BLaER1 (cell line): Measurements from ENCODE around the gene GAD2.
A peak's percentile ranks its signal among the peaks of the same experiment; 100 is the strongest.

Source experiments
- H3K27ac ChIP-seq: shearing (Covaris generic); formaldehyde crosslinking; 2 replicates; pipeline ENCODE4 v1.8.1; 2022
- H3K27me3 ChIP-seq: shearing (Covaris generic); formaldehyde crosslinking; 2 replicates; pipeline ENCODE4 v1.8.1; 2022
- H3K36me3 ChIP-seq: shearing (Covaris generic); formaldehyde crosslinking; 2 replicates; pipeline ENCODE4 v1.8.1; 2022
- H3K4me1 ChIP-seq: shearing (Covaris generic); formaldehyde crosslinking; 2 replicates; pipeline ENCODE4 v1.8.1; 2022
- H3K4me2 ChIP-seq: shearing (Covaris generic); formaldehyde crosslinking; 2 replicates; pipeline ENCODE4 v1.8.1; 2022
- H3K4me3 ChIP-seq: shearing (Covaris generic); formaldehyde crosslinking; 2 replicates; pipeline ENCODE4 v1.8.1; 2022
- H3K9ac ChIP-seq: shearing (Covaris generic); formaldehyde crosslinking; 2 replicates; pipeline ENCODE4 v1.8.1; 2022
- H3K9me3 ChIP-seq: shearing (Covaris generic); formaldehyde crosslinking; 2 replicates; pipeline ENCODE4 v1.8.1; 2022
- H4K20me1 ChIP-seq: shearing (Covaris generic); formaldehyde crosslinking; 2 replicates; pipeline ENCODE4 v1.8.1; 2022
- Cebpa-rat ChIP-seq: shearing (Covaris generic); IDR thresholded peaks from 2 replicates; pipeline ENCODE4 v1.8.1; 2022

Gene GAD2

DNA sequence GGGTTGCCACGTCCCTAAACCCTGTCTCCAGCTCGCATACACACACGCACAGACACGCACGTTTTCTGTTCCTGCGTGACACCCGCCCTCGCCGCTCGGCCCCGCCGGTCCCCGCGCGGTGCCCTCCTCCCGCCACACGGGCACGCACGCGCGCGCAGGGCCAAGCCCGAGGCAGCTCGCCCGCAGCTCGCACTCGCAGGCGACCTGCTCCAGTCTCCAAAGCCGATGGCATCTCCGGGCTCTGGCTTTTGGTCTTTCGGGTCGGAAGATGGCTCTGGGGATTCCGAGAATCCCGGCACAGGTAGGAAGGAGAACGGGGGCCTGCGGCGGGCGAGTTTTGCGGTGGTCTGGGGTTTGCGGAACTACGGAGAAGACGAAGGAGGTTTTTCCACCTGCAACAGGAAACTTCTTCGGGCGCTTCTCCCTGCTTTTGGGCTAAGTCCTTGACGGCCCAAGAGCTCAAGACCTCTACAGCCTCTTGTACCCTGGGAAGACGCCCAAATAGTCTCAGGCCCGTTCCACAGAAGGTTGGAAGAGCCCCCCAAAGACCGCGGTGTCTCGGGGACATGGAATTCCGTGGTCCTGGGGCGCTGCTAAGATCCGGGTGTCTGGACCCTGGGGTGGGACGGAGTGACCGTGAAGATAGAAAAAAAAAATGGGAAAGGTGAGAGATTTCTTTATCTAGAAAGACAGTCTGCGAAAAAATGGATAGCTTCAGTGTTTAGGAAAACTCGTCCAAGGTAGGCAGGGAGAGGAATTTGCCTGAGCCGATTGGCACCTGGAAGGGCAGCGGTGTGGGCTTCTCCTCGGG lies at the start of gene GAD2:
Gene GAD2, plus strand, starts transcription at position 190 of the 811 bp plus-strand sequence. Its CDS starts 36 bp downstream, at position 226.
- H3K9me3 ChIP-seq = peaks cover 44% of the 10 kb centered on the region
- no peaks in the 10 kb centered on the region for H3K36me3 ChIP-seq
- TF ChIP-seq Cebpa-rat = no peak
- peak within 1 kb of the TSS; percentile 97 for H3K4me2 ChIP-seq
- H3K27me3 ChIP-seq = peaks cover 99% of the 10 kb centered on the region
- peaks cover 45% of the 10 kb centered on the region for H3K4me1 ChIP-seq
- peaks cover 48% of the 10 kb centered on the region for H4K20me1 ChIP-seq
- H3K27ac ChIP-seq = no peak within 1 kb of the TSS
- no peak within 1 kb of the TSS for H3K9ac ChIP-seq
- H3K4me3 ChIP-seq = peak within 1 kb of the TSS; percentile 64

DNA sequence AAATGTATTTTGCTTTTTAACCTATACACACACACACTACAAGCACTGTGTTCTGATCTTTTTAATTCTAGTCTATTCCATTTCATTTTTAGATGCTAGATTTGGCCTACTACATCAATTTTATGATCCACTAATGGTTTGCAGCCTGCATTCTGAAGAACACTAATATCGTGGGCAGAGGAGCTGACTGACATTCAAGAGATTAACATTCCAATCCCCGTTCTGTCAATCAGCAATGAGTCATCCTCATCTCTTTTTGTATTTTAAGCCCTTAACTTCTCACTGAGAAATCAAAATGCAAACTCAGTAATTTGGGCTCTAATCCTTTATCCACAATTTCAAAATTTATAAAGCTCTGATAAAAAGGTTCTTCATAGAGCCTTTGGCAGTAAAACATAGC lies 47.1 kb upstream of the GAD2 start:
- no peak overlapping the region for H3K27ac ChIP-seq
- H4K20me1 ChIP-seq = no peaks in the 10 kb centered on the region
- no peak overlapping the region for H3K4me3 ChIP-seq
- no peak overlapping the region for H3K4me2 ChIP-seq
- H3K4me1 ChIP-seq = 0 out of 2 replicates have a peak, but pooled peaks cover 4% of the 10 kb centered on the region
- H3K36me3 ChIP-seq = no peaks in the 10 kb centered on the region
- H3K9ac ChIP-seq = no peak overlapping the region
- no peaks in the 10 kb centered on the region for H3K27me3 ChIP-seq
- TF ChIP-seq Cebpa-rat = no peak
- H3K9me3 ChIP-seq = no peaks in the 10 kb centered on the region

DNA sequence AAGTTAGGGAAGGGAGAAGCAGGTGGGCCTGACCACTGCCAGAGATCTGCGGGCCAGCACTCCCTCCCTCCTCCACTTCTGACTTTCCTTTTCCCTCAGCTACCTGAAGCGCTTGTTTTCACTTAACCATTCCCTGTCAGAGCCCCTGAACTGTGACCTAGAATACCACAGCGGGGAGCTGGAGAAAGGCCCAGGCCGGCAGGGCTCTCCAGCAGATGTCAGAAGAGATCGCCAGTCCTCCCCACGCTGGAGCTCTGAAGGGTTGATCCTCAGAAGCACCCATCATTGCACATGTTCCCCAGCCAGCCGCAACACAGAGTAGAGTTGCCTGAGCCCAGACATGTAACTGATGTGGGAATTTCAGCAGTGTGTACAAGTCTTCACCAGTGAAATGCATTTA lies 44.4 kb upstream of the GAD2 start:
- no peak overlapping the region for H3K9ac ChIP-seq
- no peak overlapping the region for H3K27ac ChIP-seq
- H3K27me3 ChIP-seq = no peaks in the 10 kb centered on the region
- no peak overlapping the region for H3K4me2 ChIP-seq
- no peak for TF ChIP-seq Cebpa-rat
- no peak overlapping the region for H3K4me3 ChIP-seq
- H3K36me3 ChIP-seq = no peaks in the 10 kb centered on the region
- no peaks in the 10 kb centered on the region for H3K9me3 ChIP-seq
- H4K20me1 ChIP-seq = no peaks in the 10 kb centered on the region
- H3K4me1 ChIP-seq = peaks cover 8% of the 10 kb centered on the region

DNA sequence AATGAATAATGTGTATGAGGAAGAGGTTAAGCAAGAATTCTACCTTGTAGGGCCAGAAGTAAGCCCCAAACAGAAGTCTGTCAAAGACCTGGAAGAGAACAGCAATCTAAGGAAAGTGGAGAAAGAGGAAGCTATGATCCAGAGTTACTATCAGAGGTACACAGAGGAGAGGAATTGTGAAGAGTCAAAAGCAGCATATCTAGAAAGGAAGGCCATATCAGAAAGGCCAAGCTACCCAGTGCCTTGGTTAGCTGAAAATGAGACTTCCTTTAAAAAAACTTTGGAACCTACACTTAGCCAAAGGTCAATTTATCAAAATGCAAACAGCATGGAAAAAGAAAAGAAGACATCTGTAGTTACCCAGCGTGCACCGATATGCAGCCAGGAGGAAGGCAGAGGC lies 42.7 kb upstream of the GAD2 start:
- Histone ChIP-seq H3K4me3 (no peak overlapping the region), H3K27ac (no peak overlapping the region), H3K27me3 (no peaks in the 10 kb centered on the region), H3K4me2 (no peak overlapping the region), H3K9ac (no peak overlapping the region), H3K9me3 (no peaks in the 10 kb centered on the region), H3K4me1 (peaks cover 10% of the 10 kb centered on the region), H3K36me3 (no peaks in the 10 kb centered on the region), H4K20me1 (no peaks in the 10 kb centered on the region)
- TF ChIP-seq Cebpa-rat = no peak

DNA sequence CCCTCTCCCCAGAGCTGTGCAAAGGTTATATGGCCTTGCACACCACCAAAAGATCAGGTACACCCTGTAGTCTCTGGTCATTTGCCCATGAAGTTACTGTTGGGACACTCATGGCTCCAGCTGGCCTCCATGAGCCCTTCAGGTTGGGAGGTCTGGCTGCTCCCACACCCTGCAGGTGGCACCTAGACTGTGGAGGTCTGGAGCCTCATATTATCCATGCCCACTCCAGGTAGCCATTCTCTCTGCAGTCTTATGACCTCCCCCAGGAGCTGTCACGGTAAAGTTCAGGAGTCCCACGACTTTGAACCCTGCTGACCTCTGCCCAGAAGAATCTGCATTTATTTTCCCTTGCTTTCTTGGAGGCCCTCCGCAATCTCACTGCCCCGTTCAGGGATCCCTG lies 39.2 kb upstream of the GAD2 start:
- Histone ChIP-seq H3K36me3 (no peaks in the 10 kb centered on the region), H3K27me3 (no peaks in the 10 kb centered on the region), H4K20me1 (no peaks in the 10 kb centered on the region), H3K4me1 (peaks cover 10% of the 10 kb centered on the region), H3K4me2 (peak overlapping the region; percentile 7; the same call in 1 of the 2 replicates), H3K9me3 (no peaks in the 10 kb centered on the region), H3K4me3 (no peak overlapping the region), H3K9ac (no peak overlapping the region), H3K27ac (no peak overlapping the region)
- no peak for TF ChIP-seq Cebpa-rat

DNA sequence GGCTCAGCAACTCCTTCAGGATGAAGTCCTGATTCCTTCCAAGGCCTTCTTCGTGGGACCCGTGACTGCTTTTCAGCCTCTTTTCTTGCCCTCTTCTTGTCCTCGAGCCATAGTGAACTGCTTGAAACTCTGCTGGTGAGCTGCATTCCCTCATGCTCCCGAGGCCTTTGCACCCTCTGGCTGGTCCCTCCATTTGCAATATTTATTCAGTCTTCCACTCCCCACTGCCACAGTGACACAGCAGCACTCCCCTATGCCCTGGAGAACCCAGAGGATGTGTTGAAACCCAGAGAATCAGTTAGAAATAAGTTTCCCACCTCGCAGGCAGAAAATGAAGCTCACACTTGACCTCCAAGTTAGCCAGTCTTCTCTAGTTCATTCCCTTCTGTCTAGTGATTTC lies 22.3 kb upstream of the GAD2 start:
- Histone ChIP-seq H3K36me3 (no peaks in the 10 kb centered on the region), H3K9ac (no peak overlapping the region), H3K27ac (no peak overlapping the region), H4K20me1 (no peaks in the 10 kb centered on the region), H3K4me2 (no peak overlapping the region), H3K9me3 (peaks cover 26% of the 10 kb centered on the region), H3K4me3 (no peak overlapping the region), H3K4me1 (peaks cover 17% of the 10 kb centered on the region), H3K27me3 (no peaks in the 10 kb centered on the region)
- no peak for TF ChIP-seq Cebpa-rat

DNA sequence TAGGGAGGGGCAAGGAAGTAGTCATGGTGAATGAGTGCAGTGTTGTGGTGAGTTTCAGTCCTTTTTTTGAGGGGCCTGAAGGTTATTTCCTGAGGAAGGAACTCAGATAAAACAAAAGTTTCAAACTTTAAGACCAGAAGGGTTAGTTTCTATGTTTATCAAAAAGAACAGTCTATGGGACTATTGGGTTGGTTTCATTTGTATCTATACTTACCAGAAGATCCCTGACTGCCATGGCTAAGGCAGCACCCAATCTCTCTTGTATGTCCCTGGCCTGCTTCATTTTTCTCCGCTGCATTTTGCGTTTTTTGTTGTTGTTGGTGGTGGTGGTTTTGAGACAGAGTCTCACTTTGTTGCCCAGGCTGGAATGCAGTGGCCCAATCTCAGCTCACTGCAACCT lies 19.3 kb upstream of the GAD2 start:
- Histone ChIP-seq H3K36me3 (no peaks in the 10 kb centered on the region), H3K9me3 (peaks cover 28% of the 10 kb centered on the region), H3K27me3 (no peaks in the 10 kb centered on the region), H3K9ac (no peak overlapping the region), H3K4me1 (peaks cover 21% of the 10 kb centered on the region), H3K27ac (no peak overlapping the region), H3K4me3 (peak overlapping the region; percentile 22), H4K20me1 (no peaks in the 10 kb centered on the region), H3K4me2 (peak overlapping the region; percentile 59)
- TF ChIP-seq Cebpa-rat = no peak

DNA sequence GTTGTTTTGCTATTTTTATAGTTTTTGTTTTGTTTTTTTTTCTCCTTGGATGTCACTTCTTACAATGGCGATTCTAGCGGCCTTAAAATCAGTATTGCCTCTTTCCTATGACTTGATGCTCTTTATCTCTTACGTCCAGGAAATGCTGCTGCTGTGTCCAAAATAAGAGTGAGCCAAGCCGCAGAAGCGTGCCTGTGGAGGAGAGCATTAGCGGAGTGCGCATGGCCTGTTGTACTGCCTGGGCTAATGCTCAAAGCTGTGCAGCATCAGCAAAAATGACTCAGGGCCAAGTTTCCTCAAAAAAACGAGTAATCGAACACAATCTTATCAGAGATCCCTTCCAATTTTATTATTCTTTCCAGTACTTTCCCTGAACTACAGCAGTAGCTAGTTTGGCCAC lies 18.5 kb upstream of the GAD2 start:
- no peaks in the 10 kb centered on the region for H3K36me3 ChIP-seq
- TF ChIP-seq Cebpa-rat = no peak
- no peak overlapping the region for H3K27ac ChIP-seq
- peaks cover 22% of the 10 kb centered on the region for H3K4me1 ChIP-seq
- H3K4me3 ChIP-seq = no peak overlapping the region
- no peaks in the 10 kb centered on the region for H4K20me1 ChIP-seq
- H3K27me3 ChIP-seq = no peaks in the 10 kb centered on the region
- peak overlapping the region; percentile 59; the same call in 1 of the 2 replicates for H3K4me2 ChIP-seq
- no peak overlapping the region for H3K9ac ChIP-seq
- peaks cover 28% of the 10 kb centered on the region for H3K9me3 ChIP-seq

DNA sequence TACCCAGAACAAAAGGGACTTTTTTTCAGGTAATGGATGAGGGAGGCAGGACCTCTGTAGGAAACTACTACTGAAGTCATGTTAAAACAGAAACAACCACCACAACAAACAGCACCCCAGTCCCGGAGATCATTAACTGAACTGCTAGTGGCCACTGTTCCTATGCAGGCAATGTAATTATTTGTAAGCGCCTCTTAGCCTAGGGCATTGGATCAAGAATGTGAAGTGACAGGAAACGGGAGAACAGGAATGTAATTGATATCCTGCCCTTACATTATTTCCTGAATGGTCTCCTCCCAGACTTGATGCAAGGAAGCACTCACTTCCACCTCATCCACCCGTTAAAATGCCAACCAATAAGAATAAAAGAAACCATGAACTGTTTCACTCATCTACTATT lies 16.7 kb upstream of the GAD2 start:
- no peaks in the 10 kb centered on the region for H3K36me3 ChIP-seq
- H3K9ac ChIP-seq = no peak overlapping the region
- no peak overlapping the region for H3K27ac ChIP-seq
- H4K20me1 ChIP-seq = no peaks in the 10 kb centered on the region
- H3K4me2 ChIP-seq = no peak overlapping the region
- no peaks in the 10 kb centered on the region for H3K27me3 ChIP-seq
- peaks cover 28% of the 10 kb centered on the region for H3K9me3 ChIP-seq
- no peak for TF ChIP-seq Cebpa-rat
- H3K4me3 ChIP-seq = no peak overlapping the region
- H3K4me1 ChIP-seq = peaks cover 22% of the 10 kb centered on the region

DNA sequence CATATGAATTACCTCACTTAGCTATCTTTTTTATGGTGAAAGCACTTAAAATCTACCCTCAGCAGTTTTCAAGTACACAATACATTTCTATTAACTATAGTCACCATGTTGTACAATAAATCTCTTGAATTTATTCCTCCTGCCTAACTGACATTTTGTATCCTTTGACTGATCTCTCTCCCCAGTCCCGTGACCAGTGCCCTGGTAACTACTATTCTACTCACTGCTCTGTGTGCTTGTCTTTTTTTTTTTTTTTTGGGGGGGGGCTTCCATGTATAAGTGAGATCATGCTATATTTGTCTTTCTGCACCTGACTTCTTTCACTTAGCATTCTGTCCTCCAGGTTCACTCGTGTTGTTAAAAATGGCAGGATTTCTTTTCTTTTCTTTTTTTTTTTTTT lies 11.4 kb upstream of the GAD2 start:
- Histone ChIP-seq H3K36me3 (no peaks in the 10 kb centered on the region), H3K4me2 (no peak overlapping the region), H3K9me3 (no peaks in the 10 kb centered on the region), H3K27me3 (no peaks in the 10 kb centered on the region; the same call in 1 of the 2 replicates), H4K20me1 (no peaks in the 10 kb centered on the region), H3K4me3 (no peak overlapping the region), H3K9ac (no peak overlapping the region), H3K4me1 (peaks cover 5% of the 10 kb centered on the region; the same call in 1 of the 2 replicates), H3K27ac (no peak overlapping the region)
- TF ChIP-seq Cebpa-rat = no peak
